Measurements from ENCODE around the gene CYP27A1. TPM values are rescaled to one million over a fixed set of nuclear protein-coding genes. Genes with fewer than 3 reads are reported as not detected.
A peak's percentile ranks its signal among the peaks of the same experiment; 100 is the strongest.

The CYP27A1 gene
- total and polyA plus RNA-seq, 7 donors: 9.3 to 48.4 (median 32.0) TPM

DNA sequence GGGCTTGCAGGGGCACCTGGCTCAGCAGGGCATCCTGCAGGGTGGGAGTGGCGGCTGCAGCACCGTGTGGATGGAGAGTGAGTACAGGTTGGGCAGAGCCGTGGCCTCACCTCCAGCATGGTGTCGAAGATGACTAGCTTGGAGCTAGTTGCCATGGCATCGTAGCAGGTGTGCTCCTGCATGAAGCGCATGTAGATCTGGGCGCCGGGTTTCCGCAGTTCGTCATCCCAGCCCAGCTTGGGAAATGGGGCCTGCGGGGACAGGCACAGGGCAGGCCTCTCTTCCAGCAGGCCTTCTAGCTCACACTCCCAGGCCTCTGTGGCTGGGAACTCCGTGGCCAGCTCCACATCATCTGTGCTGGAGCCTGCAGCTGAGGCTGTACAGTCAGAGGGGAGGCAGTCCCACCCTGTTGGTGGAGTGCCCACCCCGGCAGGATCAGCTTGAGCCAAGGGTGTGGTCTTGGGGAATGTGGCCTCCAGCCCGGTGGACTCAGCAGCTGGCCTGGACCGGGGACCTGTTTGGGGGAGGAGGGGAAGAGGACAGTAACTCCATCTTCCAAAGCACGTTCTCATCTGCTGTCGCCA is 48.0 kb downstream of the CYP27A1 start:
- Histone ChIP-seq H3K9me3 (no peaks in the 10 kb centered on the region), H3K4me3 (peak overlapping the region; percentile 69), H3K4me1 (peaks cover 67% of the 10 kb centered on the region), H3K36me3 (ENCODE audit: insufficient read depth in 1 of 2, low read depth in 1 of 2) (no peaks in the 10 kb centered on the region), H3K27me3 (ENCODE audit: insufficient read depth in 3 of 3, low read length in 2 of 3) (no peaks in the 10 kb centered on the region), H3K27ac (peak overlapping the region; percentile 91)
- TF ChIP-seq, protein P1, sequence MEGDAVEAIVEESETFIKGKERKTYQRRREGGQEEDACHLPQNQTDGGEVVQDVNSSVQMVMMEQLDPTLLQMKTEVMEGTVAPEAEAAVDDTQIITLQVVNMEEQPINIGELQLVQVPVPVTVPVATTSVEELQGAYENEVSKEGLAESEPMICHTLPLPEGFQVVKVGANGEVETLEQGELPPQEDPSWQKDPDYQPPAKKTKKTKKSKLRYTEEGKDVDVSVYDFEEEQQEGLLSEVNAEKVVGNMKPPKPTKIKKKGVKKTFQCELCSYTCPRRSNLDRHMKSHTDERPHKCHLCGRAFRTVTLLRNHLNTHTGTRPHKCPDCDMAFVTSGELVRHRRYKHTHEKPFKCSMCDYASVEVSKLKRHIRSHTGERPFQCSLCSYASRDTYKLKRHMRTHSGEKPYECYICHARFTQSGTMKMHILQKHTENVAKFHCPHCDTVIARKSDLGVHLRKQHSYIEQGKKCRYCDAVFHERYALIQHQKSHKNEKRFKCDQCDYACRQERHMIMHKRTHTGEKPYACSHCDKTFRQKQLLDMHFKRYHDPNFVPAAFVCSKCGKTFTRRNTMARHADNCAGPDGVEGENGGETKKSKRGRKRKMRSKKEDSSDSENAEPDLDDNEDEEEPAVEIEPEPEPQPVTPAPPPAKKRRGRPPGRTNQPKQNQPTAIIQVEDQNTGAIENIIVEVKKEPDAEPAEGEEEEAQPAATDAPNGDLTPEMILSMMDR (IDR thresholded peaks at IDR 0.05): no peak
- WGBS, 3 donors: 22 to 40% (median 35%) methylated on average over 17 of the region's 17 CpGs
- peak; percentile 55 to 66 (median 64) for ATAC-seq
- intact Hi-C loops (cut with DNase I): loop anchor here in 1 of 2 donors (5.0 kb wide), 1 partner anchor 48 kb away; the partner anchor contains the start of gene CYP27A1
- DNase-seq: peak; percentile 77 to 94

GRCh38 chr2:218830526-218831306 is 48.8 kb downstream of the CYP27A1 start:
- H3K27me3 ChIP-seq (ENCODE audit: insufficient read depth in 3 of 3, low read length in 2 of 3): no peaks in the 10 kb centered on the region
- intact Hi-C loops (cut with DNase I): loop anchor here in 1 of 2 donors (5.0 kb wide), 1 partner anchor 48 kb away; the partner anchor contains the start of gene CYP27A1
- no peak for ATAC-seq
- peak overlapping the region; percentile 69 for H3K4me3 ChIP-seq
- TF ChIP-seq, protein P1 (IDR thresholded peaks at IDR 0.05): no peak
- H3K36me3 ChIP-seq (ENCODE audit: insufficient read depth in 1 of 2, low read depth in 1 of 2): no peaks in the 10 kb centered on the region
- H3K4me1 ChIP-seq: peaks cover 70% of the 10 kb centered on the region
- peak overlapping the region; percentile 91 for H3K27ac ChIP-seq
- 23 to 35% (median 33%) methylated on average over 3 of the region's 3 CpGs for WGBS, 3 donors
- DNase-seq: no peak
- H3K9me3 ChIP-seq: no peaks in the 10 kb centered on the region

GRCh38 chr2:218831378-218831990 is 49.5 kb downstream of the CYP27A1 start, which contains the start of gene PRKAG3:
PRKAG3 (minus strand) TSS chr2:218831803.
- Histone ChIP-seq H3K27ac (peak within 1 kb of the TSS; percentile 91), H3K27me3 (ENCODE audit: insufficient read depth in 3 of 3, low read length in 2 of 3) (no peaks in the 10 kb centered on the region), H3K4me1 (peaks cover 70% of the 10 kb centered on the region), H3K9me3 (no peaks in the 10 kb centered on the region), H3K4me3 (peak within 1 kb of the TSS; percentile 69), H3K36me3 (ENCODE audit: insufficient read depth in 1 of 2, low read depth in 1 of 2) (no peaks in the 10 kb centered on the region)
- DNase-seq (peak; percentile 73 to 93), ATAC-seq (peak; percentile 77 to 83 (median 80))
- TF ChIP-seq, protein P1 (IDR thresholded peaks at IDR 0.05): no peak
- intact Hi-C loops (cut with DNase I): loop anchor here in 1 of 2 donors (5.0 kb wide), 1 partner anchor 49 kb away; the partner anchor contains the start of gene CYP27A1
- WGBS, 3 donors: 22 to 30% (median 25%) methylated on average over 18 of the region's 18 CpGs

DNA sequence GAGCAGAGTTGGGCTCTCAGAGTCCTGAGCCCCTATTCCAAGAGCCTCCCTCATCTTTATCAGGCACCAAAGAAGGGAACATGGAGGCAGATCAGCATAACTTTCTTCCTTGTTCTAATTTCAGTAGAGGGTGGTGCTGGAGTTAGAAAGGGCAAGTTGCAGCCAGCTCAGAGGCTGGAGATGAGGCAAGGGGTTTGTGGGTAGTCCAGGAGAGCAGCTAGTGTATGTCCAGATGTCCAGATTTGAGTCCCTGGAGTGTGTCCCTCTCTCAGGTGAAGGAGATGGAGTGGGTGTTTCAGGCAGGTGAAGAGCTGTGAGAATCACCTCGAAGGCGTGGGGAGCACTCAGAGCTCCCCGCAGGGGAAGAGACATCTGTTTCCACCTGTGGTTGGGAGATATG is 50.1 kb downstream of the CYP27A1 start:
- peaks cover 1% of the 10 kb centered on the region for H3K9me3 ChIP-seq
- intact Hi-C loops (cut with DNase I): loop anchor here in 1 of 2 donors (5.0 kb wide), 1 partner anchor 50 kb away; the partner anchor contains the start of gene CYP27A1
- no peak for DNase-seq
- no peaks in the 10 kb centered on the region for H3K36me3 ChIP-seq (ENCODE audit: insufficient read depth in 1 of 2, low read depth in 1 of 2)
- H3K27ac ChIP-seq: peak overlapping the region; percentile 91
- H3K4me3 ChIP-seq: peak overlapping the region; percentile 69
- peaks cover 70% of the 10 kb centered on the region for H3K4me1 ChIP-seq
- peak; percentile 4 to 14 (median 6) for ATAC-seq
- TF ChIP-seq, protein P1 (IDR thresholded peaks at IDR 0.05): no peak
- H3K27me3 ChIP-seq (ENCODE audit: insufficient read depth in 3 of 3, low read length in 2 of 3): no peaks in the 10 kb centered on the region
- 28 to 50% (median 47%) methylated on average over 3 of the region's 3 CpGs for WGBS, 3 donors

Data from psoas muscle (tissue), 8 donors.